Osteocyte (in vitro differentiated cells): ENCODE results near the gene CCDC92B. TPM values are rescaled to one million over a fixed set of nuclear protein-coding genes. Genes with fewer than 3 reads are reported as not detected.

Experiments
- DNase-seq: peaks from one replicate; pipeline ENCODE4 v3.0.0; 2021; ENCODE audit warnings: mixed read lengths; ENCODE audit not compliant: unreplicated experiment; ENCODE audit errors: extremely low spot score
- H3K27ac Mint-ChIP-seq: one replicate; pipeline ENCODE4 v1.8.0; 2021; ENCODE audit warnings: mild to moderate bottlenecking, mixed read lengths; ENCODE audit not compliant: unreplicated experiment
- H3K27me3 Mint-ChIP-seq: one replicate; pipeline ENCODE4 v1.8.0; 2021; ENCODE audit warnings: mixed read lengths; ENCODE audit not compliant: unreplicated experiment
- H3K36me3 Mint-ChIP-seq: one replicate; pipeline ENCODE4 v1.8.0; 2021; ENCODE audit warnings: mixed read lengths; ENCODE audit not compliant: unreplicated experiment
- H3K4me1 Mint-ChIP-seq: one replicate; pipeline ENCODE4 v1.8.0; 2021; ENCODE audit warnings: mixed read lengths; ENCODE audit not compliant: unreplicated experiment
- H3K4me3 Mint-ChIP-seq: one replicate; pipeline ENCODE4 v1.8.0; 2021; ENCODE audit warnings: mild to moderate bottlenecking, moderate library complexity, mixed read lengths; ENCODE audit not compliant: unreplicated experiment
- H3K9me3 Mint-ChIP-seq: one replicate; pipeline ENCODE4 v1.8.0; 2021; ENCODE audit warnings: mixed read lengths; ENCODE audit not compliant: unreplicated experiment
- total RNA-seq: library from RNA; stranded (reverse); gene quantifications from 2 replicates; pipeline ENCODE4 v1.2.1, GENCODE V29; 2021
- TF ChIP-seq, protein P1 (sequence below): fragments of 200-600 bp; sonication (generic); IDR thresholded peaks from 2 replicates; pipeline ENCODE4 v1.5.0; 2021; ENCODE audit warnings: antibody characterized with exemption, mild to moderate bottlenecking, moderate library complexity

The CCDC92B gene
- total RNA-seq, 1 donor from 2014 or later, result not detected

DNA sequence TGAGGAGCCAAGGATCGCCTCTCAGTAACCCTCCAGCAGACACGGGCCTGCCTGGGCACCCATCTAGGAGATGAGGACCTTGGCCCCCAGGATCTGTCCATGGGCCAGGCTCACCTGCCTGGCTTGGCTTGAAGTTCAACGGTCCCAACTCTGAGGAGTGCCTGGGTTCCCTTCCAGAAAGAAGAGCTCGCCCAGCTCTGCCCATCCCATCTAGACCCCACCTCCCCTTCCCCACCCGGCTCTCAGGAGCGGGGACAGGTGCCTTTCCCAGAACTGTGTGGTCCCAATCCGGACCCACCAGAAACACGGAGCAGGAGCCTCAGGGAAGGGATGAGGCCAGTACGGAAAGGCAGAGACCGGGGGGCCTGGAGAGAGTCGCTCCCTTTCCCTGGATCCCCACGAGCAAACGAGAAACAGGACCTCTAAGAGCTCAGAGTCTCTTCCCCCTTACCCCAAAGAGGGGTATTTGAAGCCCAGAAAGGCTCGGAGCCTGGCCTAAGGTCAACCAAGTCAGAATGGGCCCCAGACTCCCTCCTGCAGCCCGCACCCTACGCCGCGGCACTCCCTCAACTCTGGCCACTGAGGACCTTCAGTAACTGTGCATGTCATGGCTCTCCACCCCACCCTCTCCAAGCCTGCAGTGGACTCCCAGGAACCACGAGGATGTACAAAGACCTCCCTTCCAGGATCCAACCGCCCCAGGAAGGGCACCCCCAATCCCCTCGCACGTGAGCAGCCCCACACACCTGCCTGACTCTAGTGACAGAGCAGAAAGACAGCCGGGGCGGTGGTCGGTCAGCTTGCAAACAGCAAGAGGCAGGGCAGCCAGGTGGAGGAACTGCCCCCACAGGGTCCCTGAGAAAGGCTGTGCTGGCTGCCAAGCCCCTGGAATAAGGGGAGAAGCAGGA lies 43.3 kb downstream of the CCDC92B start:
- H3K4me3 Mint-ChIP-seq, result no peak overlapping the region
- TF ChIP-seq, protein P1, sequence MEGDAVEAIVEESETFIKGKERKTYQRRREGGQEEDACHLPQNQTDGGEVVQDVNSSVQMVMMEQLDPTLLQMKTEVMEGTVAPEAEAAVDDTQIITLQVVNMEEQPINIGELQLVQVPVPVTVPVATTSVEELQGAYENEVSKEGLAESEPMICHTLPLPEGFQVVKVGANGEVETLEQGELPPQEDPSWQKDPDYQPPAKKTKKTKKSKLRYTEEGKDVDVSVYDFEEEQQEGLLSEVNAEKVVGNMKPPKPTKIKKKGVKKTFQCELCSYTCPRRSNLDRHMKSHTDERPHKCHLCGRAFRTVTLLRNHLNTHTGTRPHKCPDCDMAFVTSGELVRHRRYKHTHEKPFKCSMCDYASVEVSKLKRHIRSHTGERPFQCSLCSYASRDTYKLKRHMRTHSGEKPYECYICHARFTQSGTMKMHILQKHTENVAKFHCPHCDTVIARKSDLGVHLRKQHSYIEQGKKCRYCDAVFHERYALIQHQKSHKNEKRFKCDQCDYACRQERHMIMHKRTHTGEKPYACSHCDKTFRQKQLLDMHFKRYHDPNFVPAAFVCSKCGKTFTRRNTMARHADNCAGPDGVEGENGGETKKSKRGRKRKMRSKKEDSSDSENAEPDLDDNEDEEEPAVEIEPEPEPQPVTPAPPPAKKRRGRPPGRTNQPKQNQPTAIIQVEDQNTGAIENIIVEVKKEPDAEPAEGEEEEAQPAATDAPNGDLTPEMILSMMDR, result no peak
- H3K36me3 Mint-ChIP-seq, result peaks cover 4% of the 10 kb centered on the region
- no peak for DNase-seq
- no peaks in the 10 kb centered on the region for H3K9me3 Mint-ChIP-seq
- H3K27ac Mint-ChIP-seq, result no peak overlapping the region
- no peaks in the 10 kb centered on the region for H3K27me3 Mint-ChIP-seq
- peaks cover 47% of the 10 kb centered on the region for H3K4me1 Mint-ChIP-seq

DNA sequence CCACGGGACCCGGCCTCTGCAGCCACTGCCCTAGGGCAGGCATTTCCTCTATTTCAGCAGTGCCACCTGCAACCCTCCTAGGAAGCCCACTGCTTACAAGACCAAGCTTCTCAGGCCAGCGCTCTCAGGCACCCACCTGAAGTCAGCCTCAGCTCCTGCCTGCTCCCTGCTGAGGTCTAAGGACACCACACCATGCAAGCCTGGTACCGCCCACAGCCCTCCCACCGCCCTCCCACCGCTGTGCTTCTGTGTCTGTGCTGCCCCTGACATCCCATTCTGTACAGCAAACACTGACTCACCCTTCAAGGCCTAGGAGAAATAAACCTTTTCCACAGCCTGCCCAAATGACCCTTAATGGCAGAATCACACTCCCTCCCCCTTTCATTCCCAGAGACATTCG lies 44.2 kb downstream of the CCDC92B start:
- Mint-ChIP-seq H3K27me3 (no peaks in the 10 kb centered on the region), H3K36me3 (peaks cover 4% of the 10 kb centered on the region), H3K4me1 (peaks cover 40% of the 10 kb centered on the region), H3K9me3 (no peaks in the 10 kb centered on the region), H3K27ac (peak overlapping the region; percentile 8), H3K4me3 (no peak overlapping the region)
- TF ChIP-seq, protein P1, result no peak
- no peak for DNase-seq

DNA sequence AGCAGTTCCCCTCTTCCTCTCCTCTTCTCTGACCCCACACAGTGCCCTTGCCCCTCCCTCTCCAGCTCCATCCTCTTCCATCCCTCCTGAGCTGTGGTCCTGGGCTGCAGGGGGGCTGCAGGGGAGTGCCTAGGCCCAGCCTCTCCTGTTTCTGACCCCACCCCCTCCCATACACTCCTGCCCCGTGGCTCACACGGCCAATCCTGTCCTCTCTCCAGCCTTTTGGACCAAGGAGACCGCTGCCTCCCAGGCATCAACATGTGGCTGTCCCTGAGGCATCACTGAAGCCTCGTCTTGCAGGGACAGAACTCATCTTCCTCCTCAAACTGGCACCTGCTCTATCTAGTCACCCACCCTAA lies 44.6 kb downstream of the CCDC92B start:
- Mint-ChIP-seq H3K4me1 (peaks cover 36% of the 10 kb centered on the region), H3K4me3 (no peak overlapping the region), H3K27me3 (no peaks in the 10 kb centered on the region), H3K36me3 (peaks cover 4% of the 10 kb centered on the region), H3K9me3 (no peaks in the 10 kb centered on the region), H3K27ac (peak overlapping the region; percentile 8)
- DNase-seq, result no peak
- TF ChIP-seq, protein P1, result no peak

DNA sequence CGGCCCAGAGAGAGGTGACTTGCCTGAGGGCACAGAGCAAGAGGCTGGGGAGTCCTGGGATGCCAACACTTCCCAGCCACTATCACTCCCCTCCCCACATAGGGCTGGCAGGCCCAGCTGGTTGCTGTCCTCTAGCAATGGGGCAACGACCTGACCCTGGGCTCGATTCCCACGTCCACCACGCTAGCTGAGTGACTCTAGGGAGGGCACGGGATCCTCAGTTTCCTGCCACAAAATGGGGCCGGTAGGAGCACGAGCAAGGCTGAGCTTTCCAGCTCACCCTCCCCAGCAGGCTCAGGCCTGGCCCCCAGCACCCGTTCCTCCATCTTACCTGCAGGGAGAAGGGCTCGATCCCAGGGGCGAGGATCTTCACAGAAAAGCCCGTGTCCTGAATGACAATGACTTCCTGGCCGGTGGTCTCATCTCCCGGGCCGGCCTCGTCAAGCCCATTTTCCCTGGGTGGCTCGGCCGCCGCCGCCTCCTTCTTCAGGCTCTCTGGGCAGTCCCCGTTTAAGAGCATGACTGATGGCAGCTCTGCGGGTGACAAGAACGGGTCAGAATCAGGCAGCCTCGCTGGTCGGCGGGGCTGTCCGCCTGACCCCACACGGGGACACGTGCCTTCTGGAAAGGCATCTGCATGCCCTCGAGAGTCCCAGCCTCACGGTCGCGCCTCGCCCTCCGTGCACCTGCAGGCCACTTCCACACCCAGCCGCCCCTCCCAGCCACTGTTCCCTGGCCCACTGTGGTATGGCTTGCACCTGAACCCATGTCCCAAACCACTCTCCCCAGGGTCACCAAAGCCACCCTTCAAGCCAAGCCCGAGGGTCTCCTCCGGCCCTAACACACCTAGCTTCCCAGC lies 45.2 kb downstream of the CCDC92B start:
- Mint-ChIP-seq H3K27me3 (no peaks in the 10 kb centered on the region), H3K36me3 (peaks cover 4% of the 10 kb centered on the region), H3K27ac (no peak overlapping the region)

More for the DNA sequence above, 45.2 kb downstream of the CCDC92B start:
- DNase-seq, result no peak
- TF ChIP-seq, protein P1, result no peak
- no peaks in the 10 kb centered on the region for H3K9me3 Mint-ChIP-seq
- H3K4me1 Mint-ChIP-seq, result peaks cover 30% of the 10 kb centered on the region
- H3K4me3 Mint-ChIP-seq, result no peak overlapping the region
